Measurements from ENCODE around the gene STRN3.
A peak's percentile ranks its signal among the peaks of the same experiment; 100 is the strongest.

Gene STRN3

DNA sequence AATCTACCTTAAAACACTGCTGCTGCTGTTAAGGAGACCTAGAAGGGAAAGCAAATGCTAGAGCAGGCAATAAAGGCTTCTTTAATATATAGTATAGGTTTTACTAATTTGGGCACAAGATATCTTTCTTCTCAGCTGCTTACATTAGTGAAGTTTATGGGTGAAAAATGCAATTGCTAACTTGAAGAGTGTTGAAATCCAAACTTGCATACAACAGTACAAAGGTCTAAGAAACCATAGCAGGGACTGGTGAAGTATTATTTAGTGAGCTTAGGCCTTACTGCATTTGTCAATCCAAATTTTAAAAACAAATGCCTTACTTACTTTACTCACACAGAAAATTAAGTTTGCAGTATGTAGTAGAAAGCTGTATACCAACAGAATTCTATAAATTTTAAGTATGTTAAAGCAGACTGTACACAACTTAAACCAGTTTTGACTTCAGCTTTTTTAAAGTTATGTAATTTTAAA, 2.1 kb downstream of the STRN3 start:
- Histone ChIP-seq H2AFZ (ENCODE audit: insufficient read depth, low read length, poor library complexity) (no peak overlapping the region), H4K8ac (ENCODE audit: low read depth, low read length) (no peak overlapping the region), H3K23ac (ENCODE audit: low read length) (no peak overlapping the region), H3K4me1 (ENCODE audit: control insufficient read depth in 1 of 2, insufficient read depth in 2 of 2, low read length in 2 of 2) (peaks cover 3% of the 10 kb centered on the region in 2 experiments), H3K4me3 (ENCODE audit: low read depth, low read length) (no peak overlapping the region), H3K79me2 (ENCODE audit: control insufficient read depth, insufficient read depth, low read length, poor library complexity) (peaks cover 21% of the 10 kb centered on the region), H3K9ac (ENCODE audit: low read length) (no peak overlapping the region), H3K9me3 (ENCODE audit: insufficient read depth, low read depth, low read length) (no peaks in the 10 kb centered on the region), H4K12ac (ENCODE audit: low read depth, low read length) (no peak overlapping the region), H3K18ac (ENCODE audit: low read length) (no peak overlapping the region), H3K36me3 (ENCODE audit: control insufficient read depth in 1 of 2, insufficient read depth in 2 of 2, low read length in 2 of 2) (peaks cover 0 to 2% of the 10 kb centered on the region in 2 experiments), H3K79me1 (ENCODE audit: low read length) (peaks cover 19% of the 10 kb centered on the region), H2AK5ac (ENCODE audit: low read length) (no peak overlapping the region), H3K14ac (ENCODE audit: low read length) (no peak overlapping the region), H4K91ac (ENCODE audit: low read depth, low read length) (no peak overlapping the region), H3K4ac (ENCODE audit: low read depth, low read length) (peak overlapping the region; percentile 83), H2BK5ac (ENCODE audit: low read depth, low read length, poor library complexity) (no peak overlapping the region), H3K27ac (ENCODE audit: low read depth, low read length) (no peak overlapping the region), H3K4me2 (ENCODE audit: low read length) (peak overlapping the region; percentile 48), H3K27me3 (ENCODE audit: insufficient read depth, low read length) (no peaks in the 10 kb centered on the region), H2BK12ac (ENCODE audit: low read length) (no peak overlapping the region), H2BK120ac (ENCODE audit: insufficient read depth, low read length, poor library complexity) (no peak overlapping the region)
- DNase-seq: no peak

GRCh38 chr14:31022386-31022785, 3.8 kb downstream of the STRN3 start:
- Histone ChIP-seq H3K9ac (ENCODE audit: low read length) (no peak overlapping the region), H3K36me3 (ENCODE audit: control insufficient read depth in 1 of 2, insufficient read depth in 2 of 2, low read length in 2 of 2) (peaks cover 2 to 6% of the 10 kb centered on the region in 2 experiments), H2AK5ac (ENCODE audit: low read length) (no peak overlapping the region), H4K12ac (ENCODE audit: low read depth, low read length) (no peak overlapping the region), H4K91ac (ENCODE audit: low read depth, low read length) (no peak overlapping the region), H2BK12ac (ENCODE audit: low read length) (no peak overlapping the region), H2BK120ac (ENCODE audit: insufficient read depth, low read length, poor library complexity) (no peak overlapping the region), H2BK5ac (ENCODE audit: low read depth, low read length, poor library complexity) (no peak overlapping the region), H3K18ac (ENCODE audit: low read length) (no peak overlapping the region), H3K4me1 (ENCODE audit: control insufficient read depth in 1 of 2, insufficient read depth in 2 of 2, low read length in 2 of 2) (peaks cover 2% of the 10 kb centered on the region in 2 experiments), H3K4me2 (ENCODE audit: low read length) (no peak overlapping the region), H3K23ac (ENCODE audit: low read length) (no peak overlapping the region), H3K9me3 (ENCODE audit: insufficient read depth, low read depth, low read length) (no peaks in the 10 kb centered on the region), H3K79me1 (ENCODE audit: low read length) (peaks cover 18% of the 10 kb centered on the region), H3K27me3 (ENCODE audit: insufficient read depth, low read length) (no peaks in the 10 kb centered on the region), H4K8ac (ENCODE audit: low read depth, low read length) (no peak overlapping the region), H3K27ac (ENCODE audit: low read depth, low read length) (no peak overlapping the region), H3K79me2 (ENCODE audit: control insufficient read depth, insufficient read depth, low read length, poor library complexity) (peaks cover 21% of the 10 kb centered on the region), H3K14ac (ENCODE audit: low read length) (no peak overlapping the region), H2AFZ (ENCODE audit: insufficient read depth, low read length, poor library complexity) (no peak overlapping the region), H3K4ac (ENCODE audit: low read depth, low read length) (no peak overlapping the region), H3K4me3 (ENCODE audit: low read depth, low read length) (no peak overlapping the region)
- no CpG with 5 or more reads among the region's 2 CpGs for WGBS (ENCODE audit: extremely low coverage, insufficient coverage, insufficient read length)
- no peak for DNase-seq

GRCh38 chr14:31021576-31021949, 4.6 kb downstream of the STRN3 start:
- peaks cover 11% of the 10 kb centered on the region for H3K79me1 ChIP-seq (ENCODE audit: low read length)
- H3K4me1 ChIP-seq (ENCODE audit: control insufficient read depth in 1 of 2, insufficient read depth in 2 of 2, low read length in 2 of 2): no peaks in the 10 kb centered on the region
- no peak overlapping the region for H3K4ac ChIP-seq (ENCODE audit: low read depth, low read length)
- DNase-seq: no peak
- no peak overlapping the region for H4K12ac ChIP-seq (ENCODE audit: low read depth, low read length)
- H3K36me3 ChIP-seq (ENCODE audit: control insufficient read depth in 1 of 2, insufficient read depth in 2 of 2, low read length in 2 of 2): peaks cover 2 to 6% of the 10 kb centered on the region in 2 experiments
- no peak overlapping the region for H2BK120ac ChIP-seq (ENCODE audit: insufficient read depth, low read length, poor library complexity)
- no peak overlapping the region for H2AK5ac ChIP-seq (ENCODE audit: low read length)
- H3K27ac ChIP-seq (ENCODE audit: low read depth, low read length): no peak overlapping the region
- H3K18ac ChIP-seq (ENCODE audit: low read length): no peak overlapping the region
- no peaks in the 10 kb centered on the region for H3K9me3 ChIP-seq (ENCODE audit: insufficient read depth, low read depth, low read length)
- no peak overlapping the region for H3K4me3 ChIP-seq (ENCODE audit: low read depth, low read length)
- H2BK5ac ChIP-seq (ENCODE audit: low read depth, low read length, poor library complexity): no peak overlapping the region
- H2BK12ac ChIP-seq (ENCODE audit: low read length): no peak overlapping the region
- H3K9ac ChIP-seq (ENCODE audit: low read length): no peak overlapping the region
- H3K79me2 ChIP-seq (ENCODE audit: control insufficient read depth, insufficient read depth, low read length, poor library complexity): peaks cover 18% of the 10 kb centered on the region
- H3K23ac ChIP-seq (ENCODE audit: low read length): no peak overlapping the region
- H4K91ac ChIP-seq (ENCODE audit: low read depth, low read length): no peak overlapping the region
- H2AFZ ChIP-seq (ENCODE audit: insufficient read depth, low read length, poor library complexity): no peak overlapping the region
- no peak overlapping the region for H3K14ac ChIP-seq (ENCODE audit: low read length)
- H3K4me2 ChIP-seq (ENCODE audit: low read length): no peak overlapping the region
- WGBS (ENCODE audit: extremely low coverage, insufficient coverage, insufficient read length): no CpG with 5 or more reads among the region's 4 CpGs
- no peaks in the 10 kb centered on the region for H3K27me3 ChIP-seq (ENCODE audit: insufficient read depth, low read length)
- H4K8ac ChIP-seq (ENCODE audit: low read depth, low read length): no peak overlapping the region

- Histone ChIP-seq H4K91ac (ENCODE audit: low read depth, low read length) (no peak overlapping the region), H3K79me2 (ENCODE audit: control insufficient read depth, insufficient read depth, low read length, poor library complexity) (peaks cover 16% of the 10 kb centered on the region), H3K14ac (ENCODE audit: low read length) (no peak overlapping the region), H3K4me1 (ENCODE audit: control insufficient read depth in 1 of 2, insufficient read depth in 2 of 2, low read length in 2 of 2) (no peaks in the 10 kb centered on the region), H3K4ac (ENCODE audit: low read depth, low read length) (peak overlapping the region; percentile 53), H3K9me3 (ENCODE audit: insufficient read depth, low read depth, low read length) (no peaks in the 10 kb centered on the region), H2AK5ac (ENCODE audit: low read length) (no peak overlapping the region), H3K36me3 (ENCODE audit: control insufficient read depth in 1 of 2, insufficient read depth in 2 of 2, low read length in 2 of 2) (peaks cover 2 to 6% of the 10 kb centered on the region in 2 experiments), H2BK12ac (ENCODE audit: low read length) (no peak overlapping the region), H3K18ac (ENCODE audit: low read length) (no peak overlapping the region), H3K27me3 (ENCODE audit: insufficient read depth, low read length) (no peaks in the 10 kb centered on the region), H2AFZ (ENCODE audit: insufficient read depth, low read length, poor library complexity) (no peak overlapping the region), H3K79me1 (ENCODE audit: low read length) (peaks cover 9% of the 10 kb centered on the region), H4K8ac (ENCODE audit: low read depth, low read length) (no peak overlapping the region), H3K23ac (ENCODE audit: low read length) (no peak overlapping the region), H3K27ac (ENCODE audit: low read depth, low read length) (no peak overlapping the region), H2BK120ac (ENCODE audit: insufficient read depth, low read length, poor library complexity) (no peak overlapping the region), H3K4me2 (ENCODE audit: low read length) (no peak overlapping the region), H3K4me3 (ENCODE audit: low read depth, low read length) (no peak overlapping the region), H3K9ac (ENCODE audit: low read length) (no peak overlapping the region), H2BK5ac (ENCODE audit: low read depth, low read length, poor library complexity) (no peak overlapping the region), H4K12ac (ENCODE audit: low read depth, low read length) (no peak overlapping the region)
- WGBS (ENCODE audit: extremely low coverage, insufficient coverage, insufficient read length): no CpG with 5 or more reads among the region's 8 CpGs
- DNase-seq: no peak
These were observed 5.2 kb downstream of the STRN3 start for GRCh38 chr14:31020834-31021575.

All from trophoblast cell (in vitro differentiated cells and primary cell).